SU-DHL-6 (cell line): ENCODE results near the gene OTOS.

Experiments used
- CTCF ChIP-seq: fragments of 200-600 bp; sonication (generic); IDR thresholded peaks from one replicate; pipeline ENCODE4 v1.5.1; 2017; ENCODE audit warnings: antibody characterized with exemption, mild to moderate bottlenecking, low read length, moderate library complexity; ENCODE audit not compliant: insufficient read depth, poor library complexity, severe bottlenecking
- EZH2phosphoT487 ChIP-seq: fragments of 200-600 bp; sonication (generic), shearing (Covaris generic); conservative IDR thresholded peaks from 2 replicates; pipeline ENCODE4 v1.6.1; 2018; ENCODE audit warnings: mild to moderate bottlenecking, antibody characterized with exemption, low read length, moderate library complexity, mixed read lengths

- TF ChIP-seq CTCF (no peak), EZH2phosphoT487 (no peak)
Observed at GRCh38 chr2:240174496-240174895, 34.0 kb upstream of the OTOS start.
